K562 (cell line): ENCODE measurements around the gene SAE1. TPM values are rescaled to one million over a fixed set of nuclear protein-coding genes. Genes with fewer than 3 reads are reported as not detected.

ENCODE experiments used
- CHD1 ChIP-seq: fragments of 200-600 bp; sonication (generic); IDR thresholded peaks from one replicate; pipeline ENCODE4 v1.6.1; 2012; ENCODE audit warnings: mild to moderate bottlenecking, moderate library complexity, low read length, inconsistent platforms
- CHD4 ChIP-seq: fragments of 200-600 bp; sonication (generic); IDR thresholded peaks from 3 replicates; pipeline ENCODE4 v1.6.1; 2012; ENCODE audit warnings: low read depth, mild to moderate bottlenecking, mixed read lengths, low read length, inconsistent platforms; ENCODE audit not compliant: insufficient read depth, insufficient replicate concordance, poor library complexity, severe bottlenecking
- CXXC5 ChIP-seq: fragments of 250-450 bp; sonication (Bioruptor Pico); IDR thresholded peaks from 2 replicates; pipeline ENCODE4 v1.8.0; 2022; ENCODE audit warnings: inconsistent platforms, mild to moderate bottlenecking, moderate library complexity
- DNMT1 ChIP-seq: fragments of 450-650 bp; IDR thresholded peaks from 2 replicates; pipeline ENCODE4 v1.6.1; 2016; ENCODE audit warnings: antibody characterized with exemption, mild to moderate bottlenecking
- EP300 ChIP-seq: IDR thresholded peaks from 2 replicates; pipeline ENCODE4 v1.6.1; 2012; ENCODE audit warnings: low read length, improper control_type of control experiment
- HDAC3 ChIP-seq: fragments of 450-650 bp; IDR thresholded peaks from 2 replicates; pipeline ENCODE4 v1.6.1; 2018; ENCODE audit warnings: borderline replicate concordance, mild to moderate bottlenecking, moderate library complexity; ENCODE audit not compliant: partially characterized antibody
- HEY1 ChIP-seq: fragments of 250-450 bp; sonication (Bioruptor Pico); IDR thresholded peaks from 2 replicates; pipeline ENCODE4 v1.5.0; 2020; ENCODE audit warnings: mild to moderate bottlenecking, moderate library complexity, borderline replicate concordance
- HNRNPUL1 ChIP-seq: fragments of 200-400 bp; formaldehyde crosslinking; IDR thresholded peaks from 2 replicates; pipeline ENCODE4 v1.6.1; 2017; ENCODE audit warnings: low read length
- KDM5B ChIP-seq: fragments of 200-600 bp; sonication (generic); IDR thresholded peaks from 2 replicates; pipeline ENCODE4 v1.6.1; 2012; ENCODE audit warnings: low read depth, mild to moderate bottlenecking, moderate library complexity, low read length, control low read depth, inconsistent platforms; ENCODE audit not compliant: insufficient replicate concordance
- LCOR ChIP-seq: sonication (generic); formaldehyde crosslinking; IDR thresholded peaks from 2 replicates; pipeline ENCODE4 v1.8.0; 2022; ENCODE audit warnings: mild to moderate bottlenecking, missing genetic modification reagents
- MEF2A ChIP-seq: IDR thresholded peaks from 2 replicates; pipeline ENCODE4 v1.6.1; 2011; ENCODE audit warnings: low read depth, mild to moderate bottlenecking, low read length, moderate library complexity; ENCODE audit not compliant: control insufficient read depth
- MIER1 ChIP-seq: fragments of 450-650 bp; IDR thresholded peaks from 2 replicates; pipeline ENCODE4 v1.6.1; 2016; ENCODE audit warnings: antibody characterized with exemption, mild to moderate bottlenecking, low read depth
- NUFIP1 ChIP-seq: fragments of 450-650 bp; IDR thresholded peaks from 2 replicates; pipeline ENCODE4 v1.6.1; 2018; ENCODE audit not compliant: partially characterized antibody
- PHF20 ChIP-seq: fragments of 450-650 bp; IDR thresholded peaks from 2 replicates; pipeline ENCODE4 v1.6.1; 2018; ENCODE audit not compliant: partially characterized antibody
- RBM25 ChIP-seq: fragments of 200-400 bp; formaldehyde crosslinking; IDR thresholded peaks from 2 replicates; pipeline ENCODE4 v1.6.1; 2018; ENCODE audit warnings: low read length, low read depth, moderate library complexity; ENCODE audit not compliant: severe bottlenecking
- SIN3A ChIP-seq, 2 experiments: fragments of 150-350 bp in 1 of 2; IDR thresholded peaks; 2 replicates each; pipeline ENCODE4 v1.6.1; 2011 to 2016; ENCODE audit warnings: borderline replicate concordance in 2 of 2, low read depth in 2 of 2, low read length in 2 of 2, mild to moderate bottlenecking in 2 of 2, moderate library complexity in 2 of 2; ENCODE audit not compliant: control insufficient read depth in 1 of 2
- SNIP1 ChIP-seq: fragments of 450-650 bp; IDR thresholded peaks from 2 replicates; pipeline ENCODE4 v1.7.1; 2017; ENCODE audit warnings: low read depth, mild to moderate bottlenecking
- SOX6 ChIP-seq: fragments of 450-650 bp; IDR thresholded peaks from 2 replicates; pipeline ENCODE4 v1.6.1; 2014; ENCODE audit warnings: mild to moderate bottlenecking
- SP1 ChIP-seq: sonication (generic); formaldehyde crosslinking; IDR thresholded peaks from 2 replicates; pipeline ENCODE4 v1.8.1; 2022; ENCODE audit warnings: mild to moderate bottlenecking, missing genetic modification reagents
- SRF ChIP-seq, 2 experiments: fragments of 250-450, 450-650 bp in 1 of 2; sonication (Bioruptor Pico) in 1 of 2; sonication (generic) in 1 of 2; formaldehyde crosslinking; IDR thresholded peaks; 2 replicates each; pipeline versions ENCODE4 v1.5.0 to v1.5.1; 2020 to 2022; ENCODE audit warnings: mild to moderate bottlenecking in 1 of 2, missing genetic modification reagents in 1 of 2
- TCF3 ChIP-seq: sonication (generic); formaldehyde crosslinking; IDR thresholded peaks from 2 replicates; pipeline ENCODE4 v1.4.0; 2020; ENCODE audit warnings: mild to moderate bottlenecking, missing genetic modification reagents
- ZC3H8 ChIP-seq: fragments of 450-650 bp; IDR thresholded peaks from 2 replicates; pipeline ENCODE4 v1.6.1; 2017
- ZNF217 ChIP-seq: sonication (generic); formaldehyde crosslinking; IDR thresholded peaks from 2 replicates; pipeline ENCODE4 v1.8.0; 2022; ENCODE audit warnings: mild to moderate bottlenecking, missing genetic modification reagents
- ZNF274 ChIP-seq: IDR thresholded peaks from 2 replicates; pipeline ENCODE4 v1.6.1; 2011; ENCODE audit warnings: low read depth, mild to moderate bottlenecking, low read length, moderate library complexity, borderline replicate concordance
- ZNF695 ChIP-seq: fragments of 450-650 bp; formaldehyde crosslinking; IDR thresholded peaks from 2 replicates; pipeline ENCODE4 v1.4.0; 2020; ENCODE audit warnings: mild to moderate bottlenecking, moderate library complexity
- polyA plus RNA-seq, 8 experiments: library from polyadenylated mRNA; depleted of rRNA in 4 of 8; stranded (reverse) in 5 of 8; unstranded in 3 of 8; fragments of >200 nt; fragmentation: Nextera tagmentation in 2 of 8; fragmentation: Illumina TruSeq in 1 of 8; extraction: Ambion mirVana in 2 of 8; extraction: Trizol in 1 of 8; gene quantifications; 2 replicates each; pipeline versions ENCODE4 v1.2.1 to v1.2.3, GENCODE V29; 2011 to 2014; ENCODE audit warnings: inconsistent platforms in 1 of 8, missing spikeins in 1 of 8
- total RNA-seq, 7 experiments: library from RNA; depleted of rRNA in 6 of 7; stranded (reverse); fragments of >200 nt in 6 of 7; fragmentation: Illumina TruSeq in 2 of 7; extraction: Trizol in 2 of 7; gene quantifications; 2 replicates each; pipeline versions ENCODE4 v1.2.1 to v1.2.3, GENCODE V29; 2011 to 2021; ENCODE audit warnings: low replicate concordance in 1 of 7
- TF ChIP-seq, protein P1 (sequence below): sonication (generic); formaldehyde crosslinking; IDR thresholded peaks from 2 replicates; pipeline ENCODE4 v1.8.1; 2023; ENCODE audit warnings: mild to moderate bottlenecking, missing genetic modification reagents, moderate library complexity
- TF ChIP-seq, protein P2 (sequence below), 2 experiments: IDR thresholded peaks; 2 replicates each; pipeline ENCODE4 v1.6.1; 2011; ENCODE audit warnings: borderline replicate concordance in 1 of 2, control low read depth in 1 of 2, low read depth in 1 of 2, low read length in 1 of 2, mild to moderate bottlenecking in 1 of 2, mixed read lengths in 1 of 2, moderate library complexity in 1 of 2; ENCODE audit not compliant: insufficient read depth in 1 of 2, insufficient read length in 1 of 2, poor library complexity in 1 of 2, severe bottlenecking in 1 of 2; ENCODE audit errors: extremely low read depth in 1 of 2

The SAE1 gene
- total and polyA plus RNA-seq, 9 of the 15 experiments (the other 6 are each of a cell fraction or from before 2014, with no cell fraction given), result 82.8 to 299 (median 217) TPM

GRCh38 chr19:47247308-47247990 lies 116.8 kb downstream of the SAE1 start (continued):
- TF ChIP-seq RBM25 (peak; percentile 98), CHD4 (no peak), TCF3 (CRISPR knock-in tag) (no peak), MEF2A (no peak), HEY1 (CRISPR knock-in tag) (no peak), PHF20 (peak; percentile 69), SNIP1 (no peak), DNMT1 (no peak), ZC3H8 (0 out of 2 replicates have a peak, but pooled peaks have one; percentile 63), ZNF695 (no peak), KDM5B (no peak), CXXC5 (peak; percentile 71), ZNF274 (no peak), LCOR (CRISPR knock-in tag) (peak; percentile 82), NUFIP1 (peak; percentile 42), ZNF217 (CRISPR knock-in tag) (no peak), SRF (CRISPR knock-in tag; IDR thresholded peaks at IDR 0.05) (no peak), HDAC3 (peak; percentile 67), CHD1 (no peak), SP1 (CRISPR knock-in tag) (peak; percentile 48; the same call in 1 of the 2 replicates), SOX6 (peak; percentile 46), SIN3A (IDR thresholded peaks at IDR 0.05; ENCODE audit: borderline replicate concordance in 2 of 2, control insufficient read depth in 1 of 2, low read depth in 2 of 2, low read length in 2 of 2) (no peak), HNRNPUL1 (no peak), EP300 (0 out of 2 replicates have a peak, but pooled peaks have one; percentile 23), MIER1 (no peak)
- TF ChIP-seq, protein P1, sequence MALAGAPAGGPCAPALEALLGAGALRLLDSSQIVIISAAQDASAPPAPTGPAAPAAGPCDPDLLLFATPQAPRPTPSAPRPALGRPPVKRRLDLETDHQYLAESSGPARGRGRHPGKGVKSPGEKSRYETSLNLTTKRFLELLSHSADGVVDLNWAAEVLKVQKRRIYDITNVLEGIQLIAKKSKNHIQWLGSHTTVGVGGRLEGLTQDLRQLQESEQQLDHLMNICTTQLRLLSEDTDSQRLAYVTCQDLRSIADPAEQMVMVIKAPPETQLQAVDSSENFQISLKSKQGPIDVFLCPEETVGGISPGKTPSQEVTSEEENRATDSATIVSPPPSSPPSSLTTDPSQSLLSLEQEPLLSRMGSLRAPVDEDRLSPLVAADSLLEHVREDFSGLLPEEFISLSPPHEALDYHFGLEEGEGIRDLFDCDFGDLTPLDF (CRISPR knock-in tag), result no peak
- TF ChIP-seq, protein P2, sequence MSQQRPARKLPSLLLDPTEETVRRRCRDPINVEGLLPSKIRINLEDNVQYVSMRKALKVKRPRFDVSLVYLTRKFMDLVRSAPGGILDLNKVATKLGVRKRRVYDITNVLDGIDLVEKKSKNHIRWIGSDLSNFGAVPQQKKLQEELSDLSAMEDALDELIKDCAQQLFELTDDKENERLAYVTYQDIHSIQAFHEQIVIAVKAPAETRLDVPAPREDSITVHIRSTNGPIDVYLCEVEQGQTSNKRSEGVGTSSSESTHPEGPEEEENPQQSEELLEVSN (IDR thresholded peaks at IDR 0.05; ENCODE audit: borderline replicate concordance in 1 of 2, extremely low read depth in 1 of 2, insufficient read depth in 1 of 2, insufficient read length in 1 of 2, low read depth in 1 of 2, low read length in 1 of 2, poor library complexity in 1 of 2, severe bottlenecking in 1 of 2), result peak in 1 of 2 experiments; percentile 31
